GM21528 (cell line): ENCODE measurements around the gene AZU1.
"Not testable (repeated sequence)": the region's sequence is repeated elsewhere in the genome, so short reads cannot be mapped to it uniquely, and the experiment has no call there.

Experiments
- ATAC-seq: cut with Tn5 transposase; IDR thresholded peaks from one replicate; pipeline ENCODE4 v1.9.1; 2021; ENCODE audit warnings: mild to moderate bottlenecking, moderate library complexity; ENCODE audit not compliant: unreplicated experiment, low FRiP score

The AZU1 gene

DNA sequence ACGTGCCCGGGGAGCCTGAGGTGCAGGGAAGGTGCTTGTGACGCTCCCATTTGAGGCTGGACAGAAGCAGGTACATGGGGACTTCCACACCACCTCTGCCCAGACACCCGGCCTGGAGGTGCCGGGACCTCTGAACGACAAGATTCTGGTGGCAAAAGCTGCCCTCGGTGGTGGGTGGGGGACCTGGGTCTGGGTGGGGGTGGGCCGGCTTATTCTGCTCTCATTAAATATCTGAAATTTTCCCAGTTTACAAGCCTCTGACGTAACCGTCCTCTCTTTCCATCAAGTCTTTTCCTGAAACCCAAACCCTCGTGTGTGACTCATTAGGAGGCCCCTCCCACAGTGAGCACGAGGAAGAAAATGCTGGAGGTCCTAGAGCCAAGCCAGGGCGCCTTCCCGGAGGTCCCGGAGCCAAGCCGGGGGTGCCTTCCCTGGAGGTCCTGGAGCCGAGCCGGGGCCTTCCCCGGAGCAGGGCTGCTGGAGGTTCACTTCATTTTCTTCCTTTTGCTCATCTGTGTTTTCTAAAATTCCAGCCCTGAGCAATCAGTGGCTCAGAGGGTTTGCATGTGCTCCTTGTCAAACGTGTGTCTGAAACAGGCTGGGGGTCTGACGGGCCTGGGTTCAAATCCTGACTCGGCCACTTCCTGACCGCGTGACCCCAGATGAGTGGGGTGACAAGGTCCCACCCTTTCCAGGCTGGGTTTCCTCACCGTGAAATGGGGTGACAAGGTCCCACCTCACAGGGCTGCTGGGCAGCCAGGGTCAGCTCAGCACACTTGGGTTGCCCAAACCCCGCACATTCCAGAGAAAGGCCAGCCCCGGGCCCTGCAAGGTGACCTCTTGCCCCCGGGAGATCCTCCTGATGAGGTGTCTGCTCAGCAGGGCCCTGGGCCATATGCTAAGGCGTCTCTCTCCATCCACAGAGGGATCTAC is 41.9 kb downstream of the AZU1 start:
- ATAC-seq = no peak

- ATAC-seq = no peak
Measured at GRCh38 chr19:870314-870713, 42.7 kb downstream of the AZU1 start.

DNA sequence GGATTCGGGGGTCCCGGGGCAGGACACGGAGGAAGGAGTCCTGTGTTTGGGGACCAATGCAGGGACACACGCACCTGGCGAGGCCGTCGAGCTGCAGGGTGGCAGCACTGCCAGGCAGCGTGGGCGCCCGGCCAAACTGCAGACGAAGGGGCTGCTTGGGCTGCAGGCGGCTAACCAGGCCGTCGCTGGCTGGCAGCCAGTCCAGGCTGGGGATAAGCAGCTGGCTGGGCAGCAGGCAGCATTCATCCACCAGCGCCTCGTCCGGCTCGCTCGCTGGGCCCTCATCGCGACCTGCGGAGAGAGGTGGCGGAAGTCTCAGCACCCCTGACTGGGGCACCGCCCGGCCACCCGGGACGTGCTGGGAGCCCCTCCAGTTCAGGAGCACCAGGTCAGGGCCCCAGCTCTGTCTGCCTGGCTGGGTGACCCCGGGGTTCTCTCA is 43.3 kb downstream of the AZU1 start:
- ATAC-seq = no peak

- no peak for ATAC-seq
Measured at GRCh38 chr19:871446-872265, 44.0 kb downstream of the AZU1 start.

GRCh38 chr19:872266-872951 is 44.8 kb downstream of the AZU1 start:
- no peak for ATAC-seq

DNA sequence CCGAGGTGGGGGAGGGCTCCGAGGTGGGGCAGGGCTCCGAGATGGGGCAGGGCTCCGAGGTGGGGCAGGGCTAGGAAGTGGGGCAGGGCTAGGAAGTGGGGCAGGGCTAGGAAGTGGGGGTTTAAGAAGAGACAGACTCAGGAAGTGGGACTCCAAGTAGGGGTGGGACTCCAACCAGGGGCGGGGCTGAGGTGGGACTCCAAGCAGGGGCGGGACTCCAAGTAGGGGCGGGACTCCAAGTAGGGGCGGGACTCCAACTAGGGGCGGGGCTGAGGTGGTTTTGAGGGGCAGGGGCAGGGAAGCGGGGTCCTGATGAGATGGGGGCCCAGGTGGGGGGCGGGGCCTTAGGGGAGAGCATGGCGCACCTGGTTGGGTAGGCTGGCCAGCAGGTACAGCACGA is 45.4 kb downstream of the AZU1 start:
- no peak for ATAC-seq

DNA sequence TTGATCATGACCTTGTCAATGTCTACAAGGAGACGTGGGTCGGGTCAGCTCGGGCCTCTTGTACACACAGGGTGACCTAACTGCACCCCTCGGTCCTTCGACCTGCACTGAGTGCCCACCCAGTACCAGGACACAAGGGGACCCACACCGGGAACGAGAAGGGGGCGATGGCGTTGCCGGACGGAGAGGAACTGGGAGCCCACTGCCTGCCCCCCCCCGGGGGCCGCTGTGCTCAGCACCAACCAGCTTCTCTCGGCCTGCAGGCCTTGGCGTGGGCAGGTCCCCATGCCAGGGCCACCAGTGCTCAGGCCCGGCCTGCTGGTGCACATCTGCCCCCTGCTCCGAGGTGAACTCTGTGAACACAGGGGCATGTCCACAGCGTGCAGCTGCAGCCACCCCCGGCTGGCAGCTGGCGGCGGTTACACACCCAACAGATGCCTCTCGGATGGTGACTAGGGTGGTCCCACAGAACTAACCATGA is 46.0 kb downstream of the AZU1 start:
- ATAC-seq = no peak

DNA sequence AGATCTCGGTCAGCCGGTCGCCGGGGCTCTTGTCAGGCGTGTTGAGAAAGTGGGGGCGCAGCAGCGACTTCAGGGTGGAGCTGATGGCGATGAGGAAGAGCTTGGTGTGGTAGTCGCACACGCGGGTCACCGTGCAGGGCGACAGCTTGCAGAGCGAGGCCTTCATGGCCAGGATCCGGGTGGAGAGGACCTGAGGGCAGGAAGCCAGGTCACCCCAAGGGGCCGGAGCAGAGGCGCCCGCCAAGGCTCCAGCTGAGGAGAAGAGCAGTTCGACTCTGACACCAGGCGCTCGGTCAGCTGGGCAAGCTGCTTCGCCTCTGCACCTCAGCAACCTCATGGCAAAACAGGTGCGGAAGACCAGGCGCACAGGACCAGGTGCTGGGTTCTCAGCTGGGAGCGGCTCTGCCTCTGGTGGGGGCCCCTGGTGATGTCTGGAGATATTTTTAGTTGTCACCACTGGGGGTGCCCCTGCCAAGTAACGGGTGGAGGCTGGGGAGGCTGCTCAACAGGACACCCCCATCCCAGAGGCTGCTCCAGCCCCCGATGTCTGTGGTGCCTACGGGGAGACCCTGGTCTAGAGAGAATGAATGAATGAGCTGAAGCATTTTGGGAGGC is 47.7 kb downstream of the AZU1 start:
- no peak for ATAC-seq

DNA sequence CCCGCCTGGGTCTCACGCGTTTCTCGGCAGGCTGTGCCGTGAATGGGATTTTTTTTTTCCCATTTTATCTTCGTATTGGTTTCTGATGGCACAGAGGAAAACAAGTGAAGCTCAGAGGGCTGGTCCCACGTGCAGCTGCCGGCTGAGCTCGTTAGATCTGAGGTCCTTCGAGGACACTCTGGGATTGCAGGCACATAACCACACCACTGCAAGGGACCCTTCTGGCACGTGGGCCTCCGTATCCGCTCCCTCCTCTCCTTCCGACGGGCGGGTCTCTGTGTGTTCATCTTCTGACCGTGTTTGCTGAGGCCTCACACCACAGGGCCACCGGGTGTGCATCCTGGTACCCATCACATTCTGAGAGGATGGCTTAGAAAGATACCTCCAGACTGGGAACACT is 48.5 kb downstream of the AZU1 start:
- ATAC-seq = no peak

- ATAC-seq = no peak
Measured at GRCh38 chr19:876780-877314, 49.2 kb downstream of the AZU1 start.

- ATAC-seq = not testable (repeated sequence)
Measured at GRCh38 chr19:877992-878660, 50.5 kb downstream of the AZU1 start.

DNA sequence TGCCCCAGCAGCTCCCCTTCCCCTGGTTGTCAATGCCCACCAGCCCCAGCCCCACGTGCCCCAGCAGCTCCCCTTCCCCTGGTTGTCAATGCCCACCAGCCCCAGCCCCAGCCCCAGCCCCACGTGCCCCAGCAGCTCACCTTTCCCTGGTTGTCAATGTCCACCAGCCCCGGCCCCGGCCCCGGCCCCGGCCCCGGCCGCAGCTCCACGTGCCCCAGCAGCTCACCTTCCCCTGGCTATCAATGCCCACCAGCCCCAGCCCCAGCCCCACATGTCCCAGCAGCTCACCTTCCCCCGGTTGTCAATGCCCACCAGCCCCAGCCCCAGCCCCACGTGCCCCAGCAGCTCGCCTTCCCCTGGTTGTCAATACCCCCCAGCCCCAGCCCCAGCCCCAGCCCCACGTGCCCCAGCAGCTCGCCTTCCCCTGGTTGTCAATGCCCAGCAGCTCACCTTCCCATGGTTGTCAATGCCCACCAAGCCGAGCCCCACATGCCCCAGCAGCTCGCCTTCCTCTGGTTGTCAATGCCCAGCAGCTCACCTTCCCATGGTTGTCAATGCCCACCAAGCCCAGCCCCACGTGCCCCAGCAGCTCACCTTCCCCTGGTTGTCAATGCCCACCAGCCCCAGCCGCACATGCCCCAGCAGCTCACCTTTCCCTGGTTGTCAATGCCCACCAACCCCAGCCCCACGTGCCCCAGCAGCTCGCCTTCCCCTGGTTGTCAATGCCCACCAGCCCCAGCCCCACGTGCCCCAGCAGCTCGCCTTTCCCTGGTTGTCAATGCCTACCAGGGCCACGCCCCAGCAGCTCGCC is 51.3 kb downstream of the AZU1 start:
- ATAC-seq = not testable (repeated sequence)

DNA sequence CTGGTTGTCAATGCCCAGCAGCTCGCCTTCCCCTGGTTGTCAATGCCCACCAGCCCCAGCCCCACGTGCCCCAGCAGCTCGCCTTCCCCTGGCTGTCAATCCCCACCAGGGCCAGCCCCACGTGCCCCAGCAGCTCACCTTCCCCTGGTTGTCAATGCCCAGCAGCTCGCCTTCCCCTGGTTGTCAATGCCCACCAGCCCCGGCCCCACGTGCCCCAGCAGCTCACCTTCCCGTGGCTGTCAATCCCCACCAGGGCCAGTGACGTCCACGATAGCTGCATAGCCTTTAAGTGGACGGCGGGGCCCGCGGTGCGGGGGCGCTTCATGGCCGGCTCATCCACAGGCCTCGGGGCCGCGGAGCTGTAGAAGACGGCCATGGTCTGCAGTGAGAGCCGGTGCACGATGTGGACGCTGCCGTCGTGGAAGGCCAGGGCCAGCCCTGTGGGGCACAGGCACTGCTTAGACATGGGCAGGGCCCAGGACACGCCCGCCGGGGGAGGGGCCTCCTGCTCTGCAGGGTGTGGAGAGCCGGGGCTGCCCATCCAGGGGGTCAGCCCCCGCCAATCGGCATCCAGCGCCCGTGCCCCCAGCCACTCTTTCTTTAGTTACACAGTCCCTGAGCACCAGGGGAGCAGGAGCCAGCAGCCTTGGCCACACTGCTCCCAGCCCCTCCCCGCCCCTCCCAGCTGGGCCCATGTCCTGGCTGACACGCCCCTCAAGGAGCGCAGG is 52.2 kb downstream of the AZU1 start:
- ATAC-seq = no peak
